Peyer's patch (tissue), 4 donors: ENCODE results near the gene TTC4.

ENCODE experiments used
- POLR2A ChIP-seq, 2 donors: fragments of 450-650 bp; IDR thresholded peaks; one replicate each; pipeline ENCODE4 v1.5.1; 2017; ENCODE audit warnings: antibody characterized with exemption in 2 of 2, mild to moderate bottlenecking in 2 of 2, moderate library complexity in 2 of 2
- TF ChIP-seq, protein P1 (sequence below), 6 experiments: fragments of 450-650 bp in 4 of 6; fragments of 200-600 bp in 2 of 6; sonication (generic) in 1 of 6; IDR thresholded peaks; one replicate each; pipeline ENCODE4 v1.5.1; 2017 to 2019; ENCODE audit warnings: antibody characterized with exemption in 6 of 6, mild to moderate bottlenecking in 3 of 6, moderate library complexity in 1 of 6

DNA sequence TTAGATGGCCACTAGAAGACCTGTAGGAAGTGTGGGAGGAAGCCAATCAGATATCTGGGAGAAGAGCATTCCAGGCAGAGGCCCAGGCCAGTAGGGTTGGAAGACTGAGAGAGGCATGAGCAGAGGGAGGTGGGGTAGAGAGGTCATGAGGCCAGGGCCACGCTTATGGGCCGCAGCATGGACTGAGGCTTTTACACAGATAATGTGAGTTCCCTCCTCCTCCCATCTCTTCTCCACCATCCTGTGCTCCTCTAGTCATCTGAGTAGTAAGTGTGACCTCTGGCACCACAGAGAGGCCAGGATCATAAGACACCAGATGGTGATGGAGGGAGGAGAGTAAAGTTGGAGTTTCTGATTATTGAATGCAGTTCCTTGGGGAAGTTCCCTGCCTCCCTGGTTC is 68.4 kb downstream of the TTC4 start:
- TF ChIP-seq, protein P1, sequence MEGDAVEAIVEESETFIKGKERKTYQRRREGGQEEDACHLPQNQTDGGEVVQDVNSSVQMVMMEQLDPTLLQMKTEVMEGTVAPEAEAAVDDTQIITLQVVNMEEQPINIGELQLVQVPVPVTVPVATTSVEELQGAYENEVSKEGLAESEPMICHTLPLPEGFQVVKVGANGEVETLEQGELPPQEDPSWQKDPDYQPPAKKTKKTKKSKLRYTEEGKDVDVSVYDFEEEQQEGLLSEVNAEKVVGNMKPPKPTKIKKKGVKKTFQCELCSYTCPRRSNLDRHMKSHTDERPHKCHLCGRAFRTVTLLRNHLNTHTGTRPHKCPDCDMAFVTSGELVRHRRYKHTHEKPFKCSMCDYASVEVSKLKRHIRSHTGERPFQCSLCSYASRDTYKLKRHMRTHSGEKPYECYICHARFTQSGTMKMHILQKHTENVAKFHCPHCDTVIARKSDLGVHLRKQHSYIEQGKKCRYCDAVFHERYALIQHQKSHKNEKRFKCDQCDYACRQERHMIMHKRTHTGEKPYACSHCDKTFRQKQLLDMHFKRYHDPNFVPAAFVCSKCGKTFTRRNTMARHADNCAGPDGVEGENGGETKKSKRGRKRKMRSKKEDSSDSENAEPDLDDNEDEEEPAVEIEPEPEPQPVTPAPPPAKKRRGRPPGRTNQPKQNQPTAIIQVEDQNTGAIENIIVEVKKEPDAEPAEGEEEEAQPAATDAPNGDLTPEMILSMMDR (IDR thresholded peaks at IDR 0.05), result no peak
- TF ChIP-seq POLR2A (IDR thresholded peaks at IDR 0.05), result no peak
